GM19239 (cell line): ENCODE data around the gene NEK10.
"Not testable (repeated sequence)": the region's sequence is repeated elsewhere in the genome, so short reads cannot be mapped to it uniquely, and the experiment has no call there.

Experiments used
- DNase-seq: peaks from one replicate; pipeline ENCODE4 v3.0.0; 2011; ENCODE audit warnings: low spot score; ENCODE audit not compliant: insufficient read length
- FAIRE-seq: peaks from 2 replicates; lab custom pipeline; 2011; peaks lifted over from hg19 to GRCh38; lab: Jason Lieb, UNC

NEK10 gene

DNA sequence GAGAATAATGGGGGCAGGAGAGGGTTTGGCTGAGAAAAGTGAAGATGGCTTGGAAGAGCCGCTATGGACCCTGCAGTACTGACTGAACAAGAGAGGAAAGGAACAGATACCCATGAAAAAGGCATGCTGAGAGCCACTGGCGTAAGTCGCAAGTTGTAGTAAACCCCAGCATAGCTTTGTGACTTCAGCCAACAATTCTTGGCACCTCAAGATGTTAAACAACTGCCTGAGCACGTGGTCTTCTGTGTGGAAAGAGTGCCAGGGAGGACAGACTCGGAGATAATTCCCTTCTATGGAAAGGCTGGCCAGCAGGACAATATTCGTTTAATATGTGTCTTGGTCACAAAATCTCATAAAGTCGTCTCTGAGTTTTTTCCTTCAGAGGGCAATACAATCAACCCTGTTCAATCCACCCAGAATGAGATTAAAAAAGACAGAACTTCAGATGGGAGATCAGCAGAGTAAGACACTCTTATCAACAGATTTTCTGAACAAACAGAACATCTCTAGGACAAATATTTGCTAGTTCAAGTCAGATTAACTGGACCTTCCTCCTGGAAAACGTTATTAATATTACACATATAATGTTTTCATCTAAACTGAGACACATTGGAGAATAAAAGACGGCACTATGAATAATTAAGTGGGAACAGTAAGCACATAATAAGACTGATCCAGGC, 49.2 kb downstream of the NEK10 start:
- FAIRE-seq = no peak
- DNase-seq = no peak

DNA sequence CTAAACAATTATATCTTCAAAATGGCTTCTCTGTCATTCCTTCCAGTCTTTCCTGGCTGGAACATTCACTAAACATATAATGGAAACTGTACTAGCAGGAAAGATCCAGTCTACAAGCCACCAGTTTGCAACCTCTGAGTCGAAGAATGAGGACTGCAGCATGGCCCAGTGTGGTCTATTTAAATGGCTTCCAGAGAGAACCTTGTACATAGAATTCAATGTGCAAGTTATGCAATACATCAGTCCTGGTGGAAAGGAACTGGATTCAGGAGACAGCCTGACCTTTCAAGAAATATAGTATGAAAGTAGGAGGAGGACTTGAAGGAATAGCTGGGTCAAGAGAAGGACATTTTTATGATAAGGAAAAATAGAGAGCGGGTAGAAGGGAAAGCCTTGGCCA, 49.9 kb downstream of the NEK10 start:
- no peak for DNase-seq
- no peak for FAIRE-seq

- FAIRE-seq = no peak
- DNase-seq = no peak
Observed at GRCh38 chr3:27317096-27317495, 52.1 kb downstream of the NEK10 start.

DNA sequence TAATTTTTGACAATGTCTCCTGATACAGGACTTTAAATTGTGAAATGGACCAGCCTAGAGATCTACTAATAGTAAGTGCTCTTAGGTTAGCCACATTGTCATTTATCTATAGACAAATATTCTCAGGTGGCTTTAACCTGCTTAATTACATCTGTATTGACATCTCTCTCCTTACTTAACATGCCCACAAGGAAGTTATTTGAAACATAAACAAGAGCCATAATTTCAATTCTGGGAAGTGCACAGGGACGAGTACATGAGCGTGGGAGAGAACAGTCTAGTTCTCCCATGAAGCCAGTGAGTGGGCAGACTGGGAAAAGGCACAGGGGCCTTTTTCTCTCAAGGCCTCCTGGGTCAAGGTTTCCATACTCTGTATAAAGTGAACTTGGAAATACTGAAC, 54.2 kb downstream of the NEK10 start:
- FAIRE-seq (no peak), DNase-seq (no peak)

DNA sequence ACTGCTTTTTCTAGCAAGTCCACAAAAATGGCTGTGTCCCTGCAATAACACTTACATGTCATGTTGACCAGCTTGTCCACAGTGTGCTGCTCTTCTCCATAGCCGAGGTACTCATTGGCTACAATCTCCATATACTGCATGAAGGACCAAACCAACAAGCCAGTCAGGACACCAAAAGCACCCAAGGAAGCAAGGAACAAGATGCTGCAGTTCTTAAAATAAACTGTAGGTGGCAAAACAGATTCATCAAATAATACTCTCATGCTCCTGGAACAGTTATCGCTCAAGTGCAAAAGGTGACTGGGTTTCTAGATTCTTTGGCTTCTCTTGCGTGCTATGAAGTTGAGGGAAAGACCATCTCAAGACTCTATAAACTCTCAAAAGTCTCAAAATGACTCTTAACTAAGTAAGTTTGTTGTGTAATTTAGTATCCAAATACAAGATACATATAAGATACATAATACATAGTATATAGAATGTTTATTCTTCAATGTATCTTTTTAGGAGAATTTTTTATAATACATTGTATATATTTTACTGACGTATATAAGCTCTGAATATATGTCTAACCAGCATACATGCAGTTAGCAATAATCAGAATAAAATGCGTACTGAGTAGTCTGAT, 57.0 kb downstream of the NEK10 start:
- peak; percentile 86 for FAIRE-seq
- peak; percentile 25 for DNase-seq

DNA sequence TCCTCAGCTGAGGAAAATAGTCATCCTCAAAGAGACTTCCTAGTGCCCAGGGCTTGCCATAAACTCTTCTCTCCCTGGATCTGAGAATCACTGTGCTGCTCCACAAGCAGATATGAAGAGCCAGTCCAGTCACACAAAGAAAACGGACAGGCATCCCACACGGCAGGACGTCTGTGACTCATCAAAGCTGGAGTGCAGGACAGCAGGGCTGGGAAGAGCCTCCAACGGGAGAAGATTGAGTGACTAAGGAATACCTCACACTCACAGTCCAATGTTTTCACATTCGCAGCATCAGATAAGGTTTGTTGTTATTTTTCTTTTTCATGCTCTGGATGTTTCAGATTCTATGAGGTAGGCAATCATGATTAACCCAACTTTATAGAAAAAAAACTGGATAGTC, 57.8 kb downstream of the NEK10 start:
- no peak for DNase-seq
- no peak for FAIRE-seq

- FAIRE-seq = no peak
- DNase-seq = no peak
Observed at GRCh38 chr3:27310688-27311087, 58.5 kb downstream of the NEK10 start.

DNA sequence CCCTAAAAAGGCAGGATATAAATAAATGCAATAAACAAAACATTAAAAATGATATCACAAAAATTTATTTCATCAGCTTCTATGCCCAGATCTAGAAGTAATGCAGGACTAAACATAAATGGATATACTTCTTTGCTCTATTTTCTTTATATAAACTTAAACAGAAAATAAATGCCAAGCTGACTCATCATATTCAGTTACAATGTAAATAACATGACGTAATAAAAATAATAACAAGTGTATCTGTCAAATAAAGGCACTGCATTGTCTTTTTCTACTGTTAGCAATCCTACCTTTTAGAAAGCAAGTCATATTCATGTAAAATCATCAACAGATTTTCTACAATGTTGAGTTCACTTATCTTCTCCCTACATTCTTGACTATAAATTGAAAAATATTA, 61.6 kb downstream of the NEK10 start:
- no peak for FAIRE-seq
- no peak for DNase-seq

DNA sequence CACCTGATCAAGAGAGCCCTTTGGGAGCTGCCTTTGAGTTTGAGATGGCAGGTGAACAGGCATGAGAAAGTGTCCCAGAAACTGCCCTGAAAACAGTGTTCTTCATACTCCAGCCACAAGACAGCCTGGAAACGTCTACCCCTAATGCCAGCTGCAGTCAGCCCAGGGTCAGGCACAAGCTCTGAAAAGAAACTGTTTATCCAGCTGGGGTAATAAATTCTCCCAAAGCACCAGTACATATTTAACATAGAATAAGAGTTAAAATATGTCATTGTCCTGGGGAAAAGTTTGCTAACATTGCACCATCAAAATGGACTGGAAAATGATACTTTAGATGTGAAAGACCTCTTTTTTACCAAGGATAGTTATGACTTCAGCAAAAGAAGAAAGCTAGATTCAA, 66.3 kb downstream of the NEK10 start:
- DNase-seq = no peak
- no peak for FAIRE-seq

DNA sequence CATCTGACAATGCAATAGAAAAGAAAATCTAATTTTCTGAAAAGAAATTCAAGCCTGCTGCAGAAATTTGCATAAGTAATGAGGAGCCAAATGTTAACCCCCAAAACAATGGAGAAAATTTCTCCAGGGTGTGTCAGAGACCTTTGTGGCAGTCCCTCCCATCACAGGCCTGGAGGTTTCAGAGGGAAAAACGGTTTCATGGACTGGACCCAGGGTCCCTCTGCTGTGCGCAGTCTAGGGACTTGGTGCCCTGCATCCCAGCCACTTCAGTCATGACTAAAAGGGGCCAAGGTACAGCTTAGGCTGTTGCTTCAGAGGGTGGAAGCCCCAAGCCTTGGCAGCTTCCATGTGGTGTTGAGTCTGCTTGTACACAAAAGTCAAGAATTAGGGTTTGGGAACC, 70.2 kb downstream of the NEK10 start:
- not testable (repeated sequence) for FAIRE-seq, DNase-seq

DNA sequence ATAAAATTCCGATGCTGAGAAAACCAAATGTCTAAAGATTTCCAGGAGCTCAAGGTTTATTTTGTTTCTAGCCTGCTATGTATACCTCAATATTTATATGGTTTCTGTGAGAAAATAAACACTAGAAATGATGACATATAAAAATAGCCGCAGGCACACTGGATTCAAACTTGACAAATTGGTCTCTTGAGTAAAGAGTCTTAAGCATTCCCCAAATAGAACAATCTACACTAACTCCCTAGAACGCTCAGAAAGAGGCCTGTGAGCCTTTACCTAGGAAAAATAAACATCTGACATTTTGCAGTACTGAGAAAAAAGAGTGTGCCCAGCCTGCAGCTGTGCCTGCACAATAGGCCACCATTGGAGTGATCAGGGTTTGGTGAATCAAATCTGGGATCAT, 75.2 kb downstream of the NEK10 start:
- FAIRE-seq (no peak), DNase-seq (no peak)

- DNase-seq = no peak
- FAIRE-seq = no peak
Observed at GRCh38 chr3:27290760-27291159, 78.4 kb downstream of the NEK10 start.

GRCh38 chr3:27289769-27290413, 79.3 kb downstream of the NEK10 start:
- DNase-seq (no peak), FAIRE-seq (no peak)

DNA sequence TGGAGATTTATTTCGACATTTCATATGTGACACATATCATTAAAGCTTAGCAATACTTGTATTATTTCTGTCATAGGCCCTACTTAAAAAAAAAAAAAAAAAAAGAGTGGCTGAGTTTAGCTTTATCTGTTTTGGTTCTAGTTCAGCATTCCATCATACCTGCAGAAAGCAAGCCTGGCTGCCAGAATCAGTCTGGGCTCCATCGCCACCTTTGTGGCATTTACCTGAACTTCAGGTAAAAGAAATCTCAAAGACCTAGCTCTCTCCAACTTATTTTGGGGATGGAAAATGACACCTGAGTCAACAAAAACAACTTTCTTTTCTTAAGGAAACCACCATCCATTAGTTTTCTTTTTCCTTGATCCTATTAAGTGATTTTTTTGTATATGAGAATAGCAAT, 82.1 kb downstream of the NEK10 start:
- FAIRE-seq (no peak), DNase-seq (no peak)

GRCh38 chr3:27286467-27286866, 82.7 kb downstream of the NEK10 start:
- FAIRE-seq, DNase-seq: not testable (repeated sequence)

DNA sequence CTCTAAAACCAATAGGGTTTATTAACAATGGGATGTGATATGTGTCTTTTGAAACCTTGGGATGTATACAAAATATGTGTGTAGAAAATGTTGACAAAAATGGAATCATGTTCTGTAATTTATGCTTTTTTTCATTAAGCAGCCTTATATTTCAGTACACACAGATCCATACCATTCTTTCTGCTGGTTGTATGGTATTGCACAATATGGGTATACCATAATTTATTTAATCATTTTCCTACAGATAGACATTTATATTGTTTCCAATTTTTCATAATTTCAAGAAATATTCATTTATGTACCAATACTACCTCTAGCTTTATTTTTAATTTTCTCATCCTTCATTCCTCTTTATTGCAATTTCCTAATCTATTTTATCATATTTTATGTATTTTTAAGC, 83.5 kb downstream of the NEK10 start:
- no peak for DNase-seq
- FAIRE-seq = no peak

DNA sequence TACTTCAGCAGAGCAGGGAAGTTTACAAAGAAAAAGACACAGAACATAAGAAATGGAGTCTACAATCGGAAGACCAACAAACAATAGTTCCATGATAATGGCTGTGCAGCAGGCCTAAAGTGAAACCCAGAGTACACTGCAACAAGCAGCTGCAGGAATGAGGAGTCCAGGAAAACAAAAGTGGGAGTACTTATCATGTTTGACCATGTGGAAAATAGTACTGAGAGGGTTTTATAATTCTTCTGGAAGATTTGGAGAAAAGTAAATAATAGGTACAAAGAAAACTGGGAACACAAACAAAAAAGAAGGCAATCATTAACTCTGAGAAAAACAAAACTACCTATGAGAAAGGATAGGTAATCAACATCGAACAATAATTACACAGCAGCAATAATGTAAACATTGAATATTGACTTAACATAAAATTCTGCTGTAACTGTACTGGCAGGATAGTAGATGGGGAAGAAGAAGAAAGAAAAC, 87.5 kb downstream of the NEK10 start:
- no peak for FAIRE-seq
- DNase-seq = no peak

- FAIRE-seq (no peak), DNase-seq (no peak)
Observed at GRCh38 chr3:27279123-27279522, 90.1 kb downstream of the NEK10 start.

DNA sequence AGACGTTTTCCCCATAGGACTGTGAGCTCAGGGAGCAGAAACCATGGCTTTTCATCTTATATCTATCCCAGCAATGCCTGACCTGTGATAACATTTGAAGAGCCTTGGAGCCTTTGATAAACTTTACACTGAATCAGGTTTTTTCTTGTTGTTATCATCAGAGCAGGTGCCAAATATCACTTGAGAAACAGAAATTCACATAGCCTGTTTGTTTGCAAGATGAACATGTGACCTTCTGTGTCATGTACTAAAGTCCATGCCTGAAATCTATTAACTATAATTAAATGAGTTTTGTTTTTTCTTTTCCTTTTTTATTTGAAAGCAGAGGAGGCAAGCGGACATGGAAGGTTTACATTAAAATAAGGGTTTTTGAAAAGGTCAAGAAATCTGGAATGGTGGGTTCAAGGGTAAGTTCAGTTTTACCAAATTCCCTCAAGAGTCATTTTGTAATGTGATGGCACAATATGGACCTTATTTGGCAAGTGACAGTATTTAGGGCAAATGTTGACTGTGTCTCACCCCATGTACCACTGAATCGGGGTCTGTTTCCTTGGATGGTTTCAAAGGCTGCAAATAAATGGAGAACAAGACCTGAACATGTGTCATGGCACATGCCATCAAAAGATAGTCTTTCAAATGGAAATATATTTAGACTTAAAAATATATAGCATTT, 90.7 kb downstream of the NEK10 start:
- FAIRE-seq = no peak
- no peak for DNase-seq

- no peak for FAIRE-seq
- DNase-seq = no peak
Observed at GRCh38 chr3:27275441-27275990, 93.7 kb downstream of the NEK10 start.

GRCh38 chr3:27271890-27272289, 97.3 kb downstream of the NEK10 start:
- FAIRE-seq (no peak), DNase-seq (no peak)
